HG02610 (cell line): ENCODE results near the gene TMEM204.

Experiments
- ATAC-seq: cut with Tn5 transposase; IDR thresholded peaks from one replicate; pipeline ENCODE4 v1.9.1; 2021; ENCODE audit warnings: mild to moderate bottlenecking, moderate library complexity; ENCODE audit not compliant: unreplicated experiment

The TMEM204 gene

GRCh38 chr16:1499756-1500464 is 33.6 kb upstream of the TMEM204 start:
- no peak for ATAC-seq

- no peak for ATAC-seq
Measured at GRCh38 chr16:1500465-1501150, 32.9 kb upstream of the TMEM204 start.

- no peak for ATAC-seq
Measured at GRCh38 chr16:1501630-1502029, 31.8 kb upstream of the TMEM204 start.

GRCh38 chr16:1502092-1503004 is 31.1 kb upstream of the TMEM204 start:
- ATAC-seq, result no peak

GRCh38 chr16:1503110-1503955 is 30.1 kb upstream of the TMEM204 start:
- no peak for ATAC-seq

- no peak for ATAC-seq
Measured at GRCh38 chr16:1505073-1505844, 28.2 kb upstream of the TMEM204 start.

- no peak for ATAC-seq
Measured at GRCh38 chr16:1505912-1506311, 27.6 kb upstream of the TMEM204 start.

GRCh38 chr16:1506494-1507213 is 26.8 kb upstream of the TMEM204 start:
- no peak for ATAC-seq

- no peak for ATAC-seq
Measured at GRCh38 chr16:1508494-1509187, 24.8 kb upstream of the TMEM204 start.

- ATAC-seq, result no peak
Measured at GRCh38 chr16:1509307-1510221, 23.9 kb upstream of the TMEM204 start.

- no peak for ATAC-seq
Measured at GRCh38 chr16:1510272-1510671, 23.2 kb upstream of the TMEM204 start.

GRCh38 chr16:1510941-1511351 is 22.5 kb upstream of the TMEM204 start:
- no peak for ATAC-seq

- ATAC-seq, result no peak
Measured at GRCh38 chr16:1511662-1512569, 21.6 kb upstream of the TMEM204 start.

GRCh38 chr16:1512774-1513173 is 20.7 kb upstream of the TMEM204 start:
- no peak for ATAC-seq

GRCh38 chr16:1514507-1514906 is 19.0 kb upstream of the TMEM204 start:
- no peak for ATAC-seq

GRCh38 chr16:1518626-1519135 is 14.8 kb upstream of the TMEM204 start:
- no peak for ATAC-seq
